Liver (tissue), 9 donors: Measurements from ENCODE around the gene TMEM220. TPM values are rescaled to one million over a fixed set of nuclear protein-coding genes. Genes with fewer than 3 reads are reported as not detected.

Experiments
- DNase-seq: peaks from one replicate; pipeline ENCODE4 v3.0.0-alpha.2; 2017; ENCODE audit warnings: low spot score
- H3K27ac ChIP-seq, 2 donors: one replicate each; pipeline ENCODE4 v1.7.0; 2013; ENCODE audit warnings: inconsistent platforms in 2 of 2, low read length in 2 of 2, control low read depth in 1 of 2, low read depth in 1 of 2, mild to moderate bottlenecking in 1 of 2
- H3K27me3 ChIP-seq, 4 donors: one replicate each; pipeline versions ENCODE4 v1.6.1 to v1.7.0; 2013; ENCODE audit warnings: low read length in 3 of 4, inconsistent platforms in 1 of 4, mild to moderate bottlenecking in 1 of 4, moderate library complexity in 1 of 4; ENCODE audit not compliant: control insufficient read depth in 4 of 4, insufficient read depth in 4 of 4
- H3K36me3 ChIP-seq, 4 donors: one replicate each; pipeline versions ENCODE4 v1.6.1 to v1.7.0; 2013; ENCODE audit warnings: low read length in 3 of 4, mild to moderate bottlenecking in 3 of 4, low read depth in 1 of 4, moderate library complexity in 1 of 4; ENCODE audit not compliant: control insufficient read depth in 4 of 4, insufficient read depth in 3 of 4
- H3K4me1 ChIP-seq, 4 donors: one replicate each; pipeline versions ENCODE4 v1.6.1 to v1.7.0; 2013; ENCODE audit warnings: low read length in 3 of 4, mild to moderate bottlenecking in 3 of 4, moderate library complexity in 1 of 4; ENCODE audit not compliant: control insufficient read depth in 4 of 4, insufficient read depth in 4 of 4
- H3K4me3 ChIP-seq, 3 donors: one replicate each; pipeline versions ENCODE4 v1.6.1 to v1.7.0; 2013; ENCODE audit warnings: low read length in 3 of 3, control low read depth in 1 of 3, low read depth in 1 of 3, mild to moderate bottlenecking in 1 of 3
- H3K9ac ChIP-seq, 2 donors: one replicate each; pipeline ENCODE4 v1.7.0; 2013; ENCODE audit warnings: low read length in 2 of 2, mild to moderate bottlenecking in 2 of 2, moderate library complexity in 2 of 2, control low read depth in 1 of 2, low read depth in 1 of 2
- H3K9me3 ChIP-seq, 4 donors: one replicate each; pipeline versions ENCODE4 v1.6.1 to v1.7.0; 2013; ENCODE audit warnings: low read length in 3 of 4; ENCODE audit not compliant: control insufficient read depth in 4 of 4
- EGR1 ChIP-seq, 2 donors: IDR thresholded peaks; 2 replicates each; pipeline ENCODE4 v1.6.1; 2016 to 2018; ENCODE audit warnings: antibody characterized with exemption in 2 of 2, low read depth in 2 of 2
- FOXA1 ChIP-seq: IDR thresholded peaks from 2 replicates; pipeline ENCODE4 v1.6.1; 2016; ENCODE audit warnings: antibody characterized with exemption
- FOXA2 ChIP-seq: IDR thresholded peaks from 2 replicates; pipeline ENCODE4 v1.6.1; 2016; ENCODE audit warnings: antibody characterized with exemption
- GABPA ChIP-seq, 2 donors: IDR thresholded peaks in 1 of 2; conservative IDR thresholded peaks in 1 of 2; 2 replicates each; pipeline ENCODE4 v1.6.1; 2016; ENCODE audit warnings: antibody characterized with exemption in 2 of 2, mild to moderate bottlenecking in 1 of 2, moderate library complexity in 1 of 2
- HNF4A ChIP-seq, 2 donors: conservative IDR thresholded peaks; 2 replicates each; pipeline ENCODE4 v1.6.1; 2016; ENCODE audit warnings: antibody characterized with exemption in 2 of 2, mild to moderate bottlenecking in 2 of 2
- HNF4G ChIP-seq: IDR thresholded peaks from 2 replicates; pipeline ENCODE4 v1.6.1; 2016; ENCODE audit warnings: antibody characterized with exemption
- JUND ChIP-seq, 2 donors: IDR thresholded peaks; 2 replicates each; pipeline ENCODE4 v1.6.1; 2016; ENCODE audit warnings: antibody characterized with exemption in 2 of 2
- NR2F2 ChIP-seq: IDR thresholded peaks from 2 replicates; pipeline ENCODE4 v1.6.1; 2016; ENCODE audit warnings: antibody characterized with exemption
- RAD21 ChIP-seq, 2 donors: IDR thresholded peaks; 2 replicates each; pipeline ENCODE4 v1.6.1; 2016; ENCODE audit warnings: antibody characterized with exemption in 2 of 2, mild to moderate bottlenecking in 2 of 2
- RXRA ChIP-seq, 2 donors: IDR thresholded peaks; 2 replicates each; pipeline ENCODE4 v1.6.1; 2017 to 2018; ENCODE audit warnings: antibody characterized with exemption in 2 of 2, mild to moderate bottlenecking in 1 of 2
- SP1 ChIP-seq: IDR thresholded peaks from 2 replicates; pipeline ENCODE4 v1.6.1; 2018; ENCODE audit warnings: antibody characterized with exemption, mild to moderate bottlenecking
- TAF1 ChIP-seq: conservative IDR thresholded peaks from 2 replicates; pipeline ENCODE4 v1.6.1; 2016; ENCODE audit warnings: antibody characterized with exemption, mild to moderate bottlenecking
- YY1 ChIP-seq: IDR thresholded peaks from 2 replicates; pipeline ENCODE4 v1.6.1; 2016; ENCODE audit warnings: antibody characterized with exemption, mild to moderate bottlenecking
- WGBS: extraction: QIAGEN DNeasy Blood & Tissue Kit; methylation state at CpG from one replicate; pipeline ENCODE4 v1.1.7; 2013; 5-methylcytosine and 5-hydroxymethylcytosine counted together
- polyA plus RNA-seq, 2 donors: library from polyadenylated mRNA; stranded (reverse) in 1 of 2; unstranded in 1 of 2; fragments of 200-250 nt in 1 of 2; fragments of >200 nt in 1 of 2; fragmentation: Nextera tagmentation in 1 of 2; extraction: Ambion mirVana in 1 of 2; gene quantifications; one replicate each; pipeline versions ENCODE4 v1.2.1 to v1.2.3, GENCODE V29; 2013 to 2015
- total RNA-seq, 2 donors: library from RNA; depleted of rRNA; stranded (reverse); fragments of >200 nt; gene quantifications; one replicate each; pipeline ENCODE4 v1.2.3, GENCODE V29; 2014
- TF ChIP-seq, protein P1 (sequence below): IDR thresholded peaks from 2 replicates; pipeline ENCODE4 v1.6.1; 2016; ENCODE audit warnings: antibody characterized with exemption
- TF ChIP-seq, protein P2 (sequence below): fragments of 150-350 bp; IDR thresholded peaks from 2 replicates; pipeline ENCODE4 v1.5.1; 2017; ENCODE audit warnings: improper control_type of control experiment, low read depth, low read length; ENCODE audit not compliant: missing input control
- TF ChIP-seq, protein P3 (sequence below): IDR thresholded peaks from 2 replicates; pipeline ENCODE4 v1.6.1; 2016; ENCODE audit warnings: antibody characterized with exemption
- TF ChIP-seq, protein P4 (sequence below): IDR thresholded peaks from 2 replicates; pipeline ENCODE4 v1.6.1; 2016; ENCODE audit warnings: antibody characterized with exemption
- donor health status: healthy.
- donor health status: healthy.
- donor health status: healthy.
- donor health status: healthy.
- donor health status: healthy.

The TMEM220 gene
- total and polyA plus RNA-seq, 4 donors, result 19.6 to 126 (median 28.8) TPM

DNA sequence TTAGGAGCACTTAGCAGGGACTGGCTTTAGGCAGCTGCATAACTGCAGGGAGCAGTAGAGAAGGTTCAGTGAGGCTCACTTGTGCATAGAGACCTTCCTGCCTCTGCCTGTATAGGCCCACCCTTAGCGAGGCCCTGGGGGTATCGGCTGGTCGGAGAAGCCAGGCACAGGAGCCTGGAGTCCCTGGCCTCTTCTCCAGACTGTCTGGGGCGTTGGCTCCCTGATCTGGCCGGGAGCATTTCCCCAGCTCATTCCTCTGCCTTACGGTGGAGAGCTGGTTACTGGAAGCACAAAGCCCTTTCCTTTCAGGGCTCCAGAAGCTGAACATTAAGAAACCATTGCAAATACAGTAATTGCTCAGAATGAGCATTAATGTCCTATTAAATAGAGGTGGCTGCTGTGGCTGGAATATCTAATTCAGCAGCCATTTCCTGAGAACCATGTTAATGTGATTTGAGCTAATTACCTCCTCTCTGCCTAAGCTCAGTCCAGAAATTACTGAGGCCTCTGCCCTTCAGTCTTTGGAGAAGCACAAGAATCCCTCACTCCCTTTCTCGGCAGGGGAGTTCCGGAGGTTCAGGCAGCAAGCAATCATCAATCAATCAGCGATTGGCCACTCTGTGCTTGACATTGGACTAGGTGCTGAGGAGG lies 18.8 kb upstream of the TMEM220 start:
- DNase-seq, result no peak
- Histone ChIP-seq H3K27me3 (no peaks in the 10 kb centered on the region), H3K4me3 (no peak overlapping the region), H3K9ac (no peak overlapping the region), H3K36me3 (no peaks in the 10 kb centered on the region), H3K9me3 (no peaks in the 10 kb centered on the region), H3K27ac (no peak overlapping the region), H3K4me1 (peaks cover 0 to 17% (median 1%) of the 10 kb centered on the region in 4 donors)
- 75% methylated on average over 9 of the region's 9 CpGs for WGBS
- TF ChIP-seq FOXA1 (no peak), RAD21 (IDR thresholded peaks at IDR 0.05) (no peak), GABPA (IDR thresholded peaks at IDR 0.05 in 1 of 2, conservative IDR thresholded peaks at IDR 0.05 in 1 of 2) (no peak), SP1 (no peak), HNF4A (conservative IDR thresholded peaks at IDR 0.05) (no peak), YY1 (no peak), HNF4G (no peak)
- TF ChIP-seq, protein P1, sequence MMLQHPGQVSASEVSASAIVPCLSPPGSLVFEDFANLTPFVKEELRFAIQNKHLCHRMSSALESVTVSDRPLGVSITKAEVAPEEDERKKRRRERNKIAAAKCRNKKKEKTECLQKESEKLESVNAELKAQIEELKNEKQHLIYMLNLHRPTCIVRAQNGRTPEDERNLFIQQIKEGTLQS, result no peak

DNA sequence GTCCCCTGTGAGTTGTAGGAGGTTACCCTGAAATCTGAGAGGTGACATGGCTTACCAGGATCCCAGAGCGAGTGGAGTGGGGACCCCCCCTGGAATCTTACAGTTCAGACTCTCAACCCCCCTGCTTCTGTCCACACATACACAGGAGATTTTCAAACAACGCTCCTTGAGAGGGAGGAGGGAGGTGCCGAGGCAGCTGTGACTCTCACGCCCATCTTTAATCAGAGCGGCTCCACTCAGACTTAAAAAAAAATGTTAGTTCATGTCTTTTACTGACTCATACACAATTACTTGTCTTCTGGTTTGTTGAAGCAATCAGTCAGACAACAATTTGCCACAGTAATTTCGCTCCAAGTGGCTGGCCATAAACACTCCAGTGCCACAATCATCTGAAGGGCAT lies 15.4 kb upstream of the TMEM220 start:
- WGBS, result 71% methylated on average over 6 of the region's 6 CpGs
- TF ChIP-seq, protein P2, sequence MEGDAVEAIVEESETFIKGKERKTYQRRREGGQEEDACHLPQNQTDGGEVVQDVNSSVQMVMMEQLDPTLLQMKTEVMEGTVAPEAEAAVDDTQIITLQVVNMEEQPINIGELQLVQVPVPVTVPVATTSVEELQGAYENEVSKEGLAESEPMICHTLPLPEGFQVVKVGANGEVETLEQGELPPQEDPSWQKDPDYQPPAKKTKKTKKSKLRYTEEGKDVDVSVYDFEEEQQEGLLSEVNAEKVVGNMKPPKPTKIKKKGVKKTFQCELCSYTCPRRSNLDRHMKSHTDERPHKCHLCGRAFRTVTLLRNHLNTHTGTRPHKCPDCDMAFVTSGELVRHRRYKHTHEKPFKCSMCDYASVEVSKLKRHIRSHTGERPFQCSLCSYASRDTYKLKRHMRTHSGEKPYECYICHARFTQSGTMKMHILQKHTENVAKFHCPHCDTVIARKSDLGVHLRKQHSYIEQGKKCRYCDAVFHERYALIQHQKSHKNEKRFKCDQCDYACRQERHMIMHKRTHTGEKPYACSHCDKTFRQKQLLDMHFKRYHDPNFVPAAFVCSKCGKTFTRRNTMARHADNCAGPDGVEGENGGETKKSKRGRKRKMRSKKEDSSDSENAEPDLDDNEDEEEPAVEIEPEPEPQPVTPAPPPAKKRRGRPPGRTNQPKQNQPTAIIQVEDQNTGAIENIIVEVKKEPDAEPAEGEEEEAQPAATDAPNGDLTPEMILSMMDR, result no peak
- TF ChIP-seq HNF4A (conservative IDR thresholded peaks at IDR 0.05) (no peak), HNF4G (no peak), YY1 (no peak), NR2F2 (no peak), JUND (IDR thresholded peaks at IDR 0.05) (no peak), GABPA (IDR thresholded peaks at IDR 0.05 in 1 of 2, conservative IDR thresholded peaks at IDR 0.05 in 1 of 2) (no peak)
- no peak overlapping the region for H3K9ac ChIP-seq
- H3K4me3 ChIP-seq, result no peak overlapping the region
- no peak for DNase-seq
- H3K36me3 ChIP-seq, result no peaks in the 10 kb centered on the region
- no peaks in the 10 kb centered on the region for H3K27me3 ChIP-seq
- H3K27ac ChIP-seq, result no peak overlapping the region
- no peaks in the 10 kb centered on the region for H3K9me3 ChIP-seq
- peaks cover 0 to 21% (median 3%) of the 10 kb centered on the region in 4 donors for H3K4me1 ChIP-seq

DNA sequence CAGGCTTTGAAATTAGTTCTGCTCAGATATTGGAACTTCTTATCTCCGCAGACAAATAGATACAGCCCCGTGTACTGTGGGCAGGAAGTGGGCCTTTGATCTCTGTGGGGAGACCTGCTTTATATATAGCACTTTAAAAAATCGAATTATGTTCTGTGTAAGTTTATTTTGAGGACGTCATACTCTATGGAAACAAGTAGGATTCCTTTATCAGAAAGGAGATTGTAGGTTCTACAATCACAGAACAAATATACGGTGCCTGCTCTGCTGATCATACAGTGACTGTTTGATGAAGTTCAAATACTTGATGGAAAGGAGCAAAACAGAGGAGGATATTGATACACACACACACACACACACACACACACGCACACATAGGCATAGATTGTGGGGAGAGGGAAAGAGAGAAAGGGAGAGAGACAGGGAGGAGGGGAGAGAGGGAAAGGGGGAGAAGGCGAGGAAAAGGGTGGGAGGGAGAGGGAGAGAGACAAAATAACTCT lies 14.7 kb upstream of the TMEM220 start:
- peak overlapping the region; percentile 19 to 28 for H3K27ac ChIP-seq
- H3K4me1 ChIP-seq, result peaks cover 0 to 14% (median 3%) of the 10 kb centered on the region in 4 donors
- no peaks in the 10 kb centered on the region for H3K9me3 ChIP-seq
- H3K36me3 ChIP-seq, result no peaks in the 10 kb centered on the region
- DNase-seq, result no peak
- no peaks in the 10 kb centered on the region for H3K27me3 ChIP-seq
- H3K4me3 ChIP-seq, result no peak overlapping the region
- 25% methylated on average over 7 of the region's 7 CpGs for WGBS
- peak overlapping the region in 1 of 2 donors; percentile 38 for H3K9ac ChIP-seq
- TF ChIP-seq, protein P3, sequence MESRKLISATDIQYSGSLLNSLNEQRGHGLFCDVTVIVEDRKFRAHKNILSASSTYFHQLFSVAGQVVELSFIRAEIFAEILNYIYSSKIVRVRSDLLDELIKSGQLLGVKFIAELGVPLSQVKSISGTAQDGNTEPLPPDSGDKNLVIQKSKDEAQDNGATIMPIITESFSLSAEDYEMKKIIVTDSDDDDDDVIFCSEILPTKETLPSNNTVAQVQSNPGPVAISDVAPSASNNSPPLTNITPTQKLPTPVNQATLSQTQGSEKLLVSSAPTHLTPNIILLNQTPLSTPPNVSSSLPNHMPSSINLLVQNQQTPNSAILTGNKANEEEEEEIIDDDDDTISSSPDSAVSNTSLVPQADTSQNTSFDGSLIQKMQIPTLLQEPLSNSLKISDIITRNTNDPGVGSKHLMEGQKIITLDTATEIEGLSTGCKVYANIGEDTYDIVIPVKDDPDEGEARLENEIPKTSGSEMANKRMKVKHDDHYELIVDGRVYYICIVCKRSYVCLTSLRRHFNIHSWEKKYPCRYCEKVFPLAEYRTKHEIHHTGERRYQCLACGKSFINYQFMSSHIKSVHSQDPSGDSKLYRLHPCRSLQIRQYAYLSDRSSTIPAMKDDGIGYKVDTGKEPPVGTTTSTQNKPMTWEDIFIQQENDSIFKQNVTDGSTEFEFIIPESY, result no peak
- TF ChIP-seq SP1 (peak; percentile 50), FOXA1 (no peak), FOXA2 (no peak), YY1 (no peak), EGR1 (IDR thresholded peaks at IDR 0.05; ENCODE audit: low read depth in 2 of 2) (no peak), HNF4A (conservative IDR thresholded peaks at IDR 0.05) (peak; percentile 38 to 54), RXRA (IDR thresholded peaks at IDR 0.05) (peak; percentile 27 to 34), TAF1 (no peak), NR2F2 (no peak), GABPA (IDR thresholded peaks at IDR 0.05 in 1 of 2, conservative IDR thresholded peaks at IDR 0.05 in 1 of 2) (no peak), RAD21 (IDR thresholded peaks at IDR 0.05) (no peak), JUND (IDR thresholded peaks at IDR 0.05) (no peak)
- TF ChIP-seq, protein P1, result no peak
- TF ChIP-seq, protein P2, result no peak
- TF ChIP-seq, protein P4, sequence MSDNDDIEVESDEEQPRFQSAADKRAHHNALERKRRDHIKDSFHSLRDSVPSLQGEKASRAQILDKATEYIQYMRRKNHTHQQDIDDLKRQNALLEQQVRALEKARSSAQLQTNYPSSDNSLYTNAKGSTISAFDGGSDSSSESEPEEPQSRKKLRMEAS, result no peak
